Astrocyte (in vitro differentiated cells and primary cell): ENCODE results near the gene BPIFB3.

Experiments used
- EZH2 ChIP-seq: IDR thresholded peaks from 2 replicates; pipeline ENCODE4 v1.6.1; 2012; ENCODE audit warnings: mild to moderate bottlenecking, low read length, inconsistent platforms; ENCODE audit not compliant: insufficient read depth
- TF ChIP-seq, protein P1 (sequence below): IDR thresholded peaks from 2 replicates; pipeline ENCODE4 v1.5.1; 2011; ENCODE audit warnings: low read depth, mild to moderate bottlenecking, inconsistent platforms, low read length, moderate library complexity; ENCODE audit not compliant: insufficient read depth

DNA sequence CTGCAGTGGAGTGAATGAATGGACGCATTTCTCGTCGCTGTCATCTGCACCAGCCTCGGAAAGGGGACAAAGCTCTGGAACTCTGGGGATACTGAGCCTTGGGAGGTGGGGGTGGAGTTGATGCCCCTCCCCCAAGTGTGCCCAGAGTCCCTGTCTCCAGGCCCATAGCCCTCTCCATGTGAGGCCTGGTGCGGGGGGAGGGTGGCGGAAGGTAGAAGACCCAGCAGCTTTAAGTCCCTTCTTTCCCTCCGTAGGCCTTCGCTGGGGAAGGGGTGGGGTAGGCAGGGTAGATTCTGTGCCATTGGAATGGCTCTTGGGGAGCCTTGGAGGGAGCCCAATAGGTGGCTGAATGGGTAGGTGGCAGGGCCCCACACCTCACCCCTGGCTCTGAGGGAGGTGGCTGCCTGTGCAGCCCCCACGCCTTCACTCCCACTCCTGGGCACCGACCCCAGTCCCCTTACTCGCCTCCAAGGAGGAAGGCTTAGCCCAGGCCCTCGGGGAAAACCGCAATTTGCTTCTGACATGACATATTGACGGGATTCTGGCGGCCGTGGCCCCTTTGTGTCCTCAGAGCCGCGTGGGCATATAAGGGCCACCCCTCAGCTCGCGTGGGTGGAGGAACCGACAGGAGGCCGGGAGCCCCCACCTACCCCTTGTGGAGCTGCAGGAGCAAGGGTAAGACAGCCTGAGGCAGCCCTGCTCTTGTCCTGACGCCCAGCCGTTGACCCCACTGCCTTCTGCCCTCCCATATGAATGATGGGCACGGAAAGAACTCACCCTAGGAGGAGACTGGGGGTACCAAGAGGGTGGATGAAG, at the start of gene BPIFB3:
- TF ChIP-seq, protein P1, sequence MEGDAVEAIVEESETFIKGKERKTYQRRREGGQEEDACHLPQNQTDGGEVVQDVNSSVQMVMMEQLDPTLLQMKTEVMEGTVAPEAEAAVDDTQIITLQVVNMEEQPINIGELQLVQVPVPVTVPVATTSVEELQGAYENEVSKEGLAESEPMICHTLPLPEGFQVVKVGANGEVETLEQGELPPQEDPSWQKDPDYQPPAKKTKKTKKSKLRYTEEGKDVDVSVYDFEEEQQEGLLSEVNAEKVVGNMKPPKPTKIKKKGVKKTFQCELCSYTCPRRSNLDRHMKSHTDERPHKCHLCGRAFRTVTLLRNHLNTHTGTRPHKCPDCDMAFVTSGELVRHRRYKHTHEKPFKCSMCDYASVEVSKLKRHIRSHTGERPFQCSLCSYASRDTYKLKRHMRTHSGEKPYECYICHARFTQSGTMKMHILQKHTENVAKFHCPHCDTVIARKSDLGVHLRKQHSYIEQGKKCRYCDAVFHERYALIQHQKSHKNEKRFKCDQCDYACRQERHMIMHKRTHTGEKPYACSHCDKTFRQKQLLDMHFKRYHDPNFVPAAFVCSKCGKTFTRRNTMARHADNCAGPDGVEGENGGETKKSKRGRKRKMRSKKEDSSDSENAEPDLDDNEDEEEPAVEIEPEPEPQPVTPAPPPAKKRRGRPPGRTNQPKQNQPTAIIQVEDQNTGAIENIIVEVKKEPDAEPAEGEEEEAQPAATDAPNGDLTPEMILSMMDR, result no peak
- no peak for TF ChIP-seq EZH2
